ENCODE results near the gene SSH3. TPM values are rescaled to one million over a fixed set of nuclear protein-coding genes. Genes with fewer than 3 reads are reported as not detected.

Gene SSH3, protein sequence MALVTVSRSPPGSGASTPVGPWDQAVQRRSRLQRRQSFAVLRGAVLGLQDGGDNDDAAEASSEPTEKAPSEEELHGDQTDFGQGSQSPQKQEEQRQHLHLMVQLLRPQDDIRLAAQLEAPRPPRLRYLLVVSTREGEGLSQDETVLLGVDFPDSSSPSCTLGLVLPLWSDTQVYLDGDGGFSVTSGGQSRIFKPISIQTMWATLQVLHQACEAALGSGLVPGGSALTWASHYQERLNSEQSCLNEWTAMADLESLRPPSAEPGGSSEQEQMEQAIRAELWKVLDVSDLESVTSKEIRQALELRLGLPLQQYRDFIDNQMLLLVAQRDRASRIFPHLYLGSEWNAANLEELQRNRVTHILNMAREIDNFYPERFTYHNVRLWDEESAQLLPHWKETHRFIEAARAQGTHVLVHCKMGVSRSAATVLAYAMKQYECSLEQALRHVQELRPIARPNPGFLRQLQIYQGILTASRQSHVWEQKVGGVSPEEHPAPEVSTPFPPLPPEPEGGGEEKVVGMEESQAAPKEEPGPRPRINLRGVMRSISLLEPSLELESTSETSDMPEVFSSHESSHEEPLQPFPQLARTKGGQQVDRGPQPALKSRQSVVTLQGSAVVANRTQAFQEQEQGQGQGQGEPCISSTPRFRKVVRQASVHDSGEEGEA
- 9.7 and 10.3 TPM in 2 replicates for total RNA-seq

DNA sequence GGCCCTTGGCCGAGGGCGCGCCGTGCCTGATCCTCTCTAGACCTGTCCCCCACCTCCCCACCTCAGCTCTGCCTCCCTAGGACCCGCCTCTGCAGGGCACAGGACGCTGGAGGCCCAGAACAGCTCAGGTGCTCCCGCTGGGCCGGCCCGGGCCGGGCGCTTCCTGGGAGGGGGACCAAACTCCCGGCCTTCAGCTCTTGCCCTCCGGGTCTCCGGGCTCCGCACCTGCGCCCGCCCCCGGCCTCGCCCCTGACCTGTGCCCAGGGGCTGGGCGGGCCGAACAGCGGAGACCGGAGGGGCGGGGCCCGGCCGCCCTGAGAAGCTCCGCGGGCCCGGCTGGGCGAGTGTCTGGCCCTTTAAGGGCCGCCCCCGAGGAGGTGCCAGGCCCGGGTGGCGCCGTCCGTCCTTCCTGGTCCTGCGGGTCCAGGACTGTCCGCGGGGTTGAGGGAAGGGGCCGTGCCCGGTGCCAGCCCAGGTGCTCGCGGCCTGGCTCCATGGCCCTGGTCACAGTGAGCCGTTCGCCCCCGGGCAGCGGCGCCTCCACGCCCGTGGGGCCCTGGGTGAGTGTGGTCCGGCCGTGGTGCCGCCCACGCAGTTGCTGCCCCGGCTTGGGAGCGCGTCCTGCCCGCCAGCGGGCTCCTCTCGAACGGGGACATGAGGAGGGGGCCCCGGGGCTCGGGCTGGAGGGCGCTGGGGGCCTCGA lies at the start of gene SSH3:
Gene SSH3, plus strand, starts transcription at position 399 of the 703 bp plus-strand sequence. Its CDS starts 96 bp downstream, at position 495.

DNA sequence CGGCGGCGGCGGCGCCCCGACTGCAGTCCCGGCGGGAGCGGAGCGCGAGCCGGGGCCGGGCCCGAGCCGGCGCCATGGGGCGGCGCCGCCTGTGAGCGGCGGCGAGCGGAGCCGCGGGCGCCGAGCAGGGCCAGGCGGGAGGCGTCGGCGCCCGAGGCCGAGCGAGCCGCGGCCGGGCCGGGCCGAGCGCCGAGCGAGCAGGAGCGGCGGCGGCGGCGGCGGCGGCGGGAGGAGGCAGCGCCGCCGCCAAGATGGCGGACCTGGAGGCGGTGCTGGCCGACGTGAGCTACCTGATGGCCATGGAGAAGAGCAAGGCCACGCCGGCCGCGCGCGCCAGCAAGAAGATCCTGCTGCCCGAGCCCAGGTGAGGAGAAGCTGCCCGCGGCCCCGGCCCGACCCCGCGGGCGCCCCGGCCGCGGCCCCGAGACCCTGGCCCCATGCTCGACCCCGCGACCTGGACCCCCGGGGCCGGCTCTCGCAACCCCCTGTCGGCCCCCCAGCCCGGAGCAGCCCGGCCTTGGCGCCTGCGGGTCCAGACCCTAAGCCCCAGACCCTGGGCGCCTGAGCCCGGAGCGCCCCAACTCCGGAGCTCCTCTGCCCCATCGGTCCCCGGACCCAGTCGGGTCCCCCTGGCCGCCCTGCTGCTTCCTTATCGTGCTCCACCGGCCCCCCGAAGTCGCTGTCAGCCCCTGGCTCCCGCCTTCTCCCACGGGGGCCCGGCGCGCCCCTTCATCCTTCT lies 36.7 kb upstream of the SSH3 start, which contains the start of gene GRK2:
Gene GRK2, plus strand, starts transcription at position 25 of the 739 bp plus-strand sequence. Its CDS starts 227 bp downstream, at position 252.

DNA sequence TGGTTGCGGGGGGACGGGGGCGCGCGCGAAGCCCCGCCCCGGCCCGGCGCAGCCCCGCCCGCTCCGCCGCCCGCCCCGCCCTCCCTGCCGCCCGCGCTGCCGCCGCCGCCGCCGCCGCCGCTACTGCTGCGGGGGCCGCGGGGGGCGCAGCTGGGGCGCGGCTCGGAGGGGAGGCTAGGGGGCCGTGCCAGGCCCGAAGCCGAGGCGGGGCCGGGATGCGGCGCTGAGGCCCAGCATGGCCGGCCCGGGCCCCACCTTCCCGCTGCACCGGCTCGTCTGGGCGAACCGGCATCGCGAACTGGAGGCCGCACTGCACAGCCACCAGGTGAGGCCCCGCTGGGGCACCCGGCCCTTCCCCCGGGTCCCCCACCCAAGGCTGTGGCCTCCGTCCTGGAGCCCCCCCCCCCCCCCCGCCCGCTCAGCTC lies 14.1 kb upstream of the SSH3 start, which contains the start of gene ANKRD13D:
Gene ANKRD13D, plus strand, starts transcription at position 78 of the 425 bp plus-strand sequence. Its CDS starts 158 bp downstream, at position 236.

DNA sequence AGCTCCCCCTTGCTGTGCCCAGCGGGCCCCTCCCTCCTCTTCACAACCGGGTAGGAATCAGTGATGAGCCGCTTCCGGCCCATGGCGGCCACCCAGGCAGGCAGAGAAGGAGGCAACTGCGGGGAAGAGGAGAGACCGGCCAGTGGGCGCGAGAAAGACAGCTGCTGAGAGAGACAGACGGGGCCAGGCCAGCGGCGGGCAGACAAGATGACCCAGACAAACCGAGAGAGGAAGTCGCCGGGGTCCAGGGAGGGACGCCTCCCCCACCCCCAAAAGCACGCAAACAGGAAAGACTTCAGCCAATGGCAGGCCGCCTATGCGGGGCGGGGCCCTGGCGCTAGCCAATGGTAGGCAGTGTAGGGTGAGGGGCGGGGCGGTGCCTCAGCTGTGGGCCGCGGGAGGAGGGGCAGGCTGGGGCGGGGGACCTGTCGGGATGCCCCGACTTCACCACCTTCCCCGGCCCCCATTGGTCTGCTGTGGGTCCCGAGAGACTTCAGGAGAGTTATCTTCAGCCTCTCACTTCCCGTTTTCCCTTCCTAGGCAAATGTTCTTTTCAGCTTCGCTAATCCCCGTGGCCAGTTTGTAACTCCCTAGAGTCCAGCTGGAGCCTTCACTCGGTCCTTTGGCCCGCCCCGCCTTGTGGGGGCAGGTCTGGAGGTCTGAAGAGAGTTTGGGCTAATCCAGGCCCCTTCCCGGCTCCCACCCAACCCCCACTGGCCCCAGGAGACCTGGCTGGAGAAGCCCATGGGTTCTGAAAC lies 50.2 kb downstream of the SSH3 start, which contains the start of gene POLD4:
Gene POLD4, minus strand, starts transcription at position 230 of the 758 bp plus-strand sequence. Its CDS starts 147 bp downstream, at position 83.

Other genes starting within 250 kb of the SSH3 start
- 13.4 and 17.4 TPM in 2 replicates for gene RHOD, start 246.7 kb upstream of the SSH3 start, total RNA-seq
- 29.3 and 39.8 TPM in 2 replicates for gene KDM2A, start 184.3 kb upstream of the SSH3 start, total RNA-seq
- gene GRK2, start 37.1 kb upstream of the SSH3 start, total RNA-seq = 22.5 and 25.7 TPM in 2 replicates
- gene ANKRD13D, start 14.2 kb upstream of the SSH3 start, total RNA-seq = 29.6 and 37.3 TPM in 2 replicates
- gene POLD4, start 50.0 kb downstream of the SSH3 start, total RNA-seq = 40.7 and 44.7 TPM in 2 replicates
- 3.4 and 4.4 TPM in 2 replicates for gene CLCF1, start 70.1 kb downstream of the SSH3 start, total RNA-seq
- gene RAD9A, start 88.5 kb downstream of the SSH3 start, total RNA-seq = 2.4 and 5.4 TPM in 2 replicates
- 122 and 148 TPM in 2 replicates for gene PPP1CA, start 98.3 kb downstream of the SSH3 start, total RNA-seq
- gene TBC1D10C, start 100.6 kb downstream of the SSH3 start, total RNA-seq = not detected in 2 replicates
- under 0.01 and 0.09 TPM in 2 replicates for gene CARNS1, start 112.1 kb downstream of the SSH3 start, total RNA-seq
- gene RPS6KB2, start 125.0 kb downstream of the SSH3 start, total RNA-seq = 38.9 and 52.1 TPM in 2 replicates
- not detected in 2 replicates for gene PTPRCAP, start 134.2 kb downstream of the SSH3 start, total RNA-seq
- gene CORO1B, start 139.9 kb downstream of the SSH3 start, total RNA-seq = 115 and 127 TPM in 2 replicates
- gene GPR152, start 149.2 kb downstream of the SSH3 start, total RNA-seq = not detected in 2 replicates
- gene CABP4, start 151.8 kb downstream of the SSH3 start, total RNA-seq = not detected in 2 replicates
- 12.4 and 18.2 TPM in 2 replicates for gene TMEM134, start 165.7 kb downstream of the SSH3 start, total RNA-seq
- gene AIP, start 179.5 kb downstream of the SSH3 start, total RNA-seq = 101 and 142 TPM in 2 replicates
- gene PITPNM1, start 201.8 kb downstream of the SSH3 start, total RNA-seq = 12.5 and 14.3 TPM in 2 replicates
- gene CDK2AP2, start 204.6 kb downstream of the SSH3 start, total RNA-seq = 6.4 and 7.1 TPM in 2 replicates
- not detected in 2 replicates for gene CABP2, start 219.9 kb downstream of the SSH3 start, total RNA-seq